Measurements from ENCODE around the gene HES6. TPM values are rescaled to one million over a fixed set of nuclear protein-coding genes. Genes with fewer than 3 reads are reported as not detected.

Gene HES6
- total RNA-seq, 2 experiments from 2014 or later, result 13.1 to 13.8 TPM

- H3K9me3 ChIP-seq (ENCODE audit: low read length), result no peaks in the 10 kb centered on the region
- POLR2A ChIA-PET, result no interaction called here
- no peak overlapping the region for H3K27ac ChIP-seq (ENCODE audit: low read depth, low read length, poor library complexity, severe bottlenecking)
- H3K4me1 ChIP-seq (ENCODE audit: insufficient read depth, low read length, poor library complexity, severe bottlenecking), result no peaks in the 10 kb centered on the region
- intact Hi-C loops (cut with micrococcal nuclease; ENCODE audit: unreplicated experiment), result no loop called here
- H3K79me2 ChIP-seq (ENCODE audit: insufficient read depth, low read depth, low read length), result no peaks in the 10 kb centered on the region
- BruUV-seq (replicated peaks), result no TSS peak
- DNase-seq (ENCODE audit: low spot score), result no peak
- H4K20me1 ChIP-seq (ENCODE audit: insufficient read depth, low read length), result no peaks in the 10 kb centered on the region
- no peak overlapping the region for H3K4me3 ChIP-seq (ENCODE audit: low read depth, low read length, poor library complexity, severe bottlenecking)
- H3K9me2 ChIP-seq (ENCODE audit: insufficient read depth, low read length), result no peaks in the 10 kb centered on the region
- CTCF ChIA-PET (ENCODE audit: unreplicated experiment), result no interaction called here
- TF ChIP-seq EZH2phosphoT487 (IDR thresholded peaks at IDR 0.05; ENCODE audit: borderline replicate concordance, low read depth, low read length), result no peak
- TF ChIP-seq, protein P1, sequence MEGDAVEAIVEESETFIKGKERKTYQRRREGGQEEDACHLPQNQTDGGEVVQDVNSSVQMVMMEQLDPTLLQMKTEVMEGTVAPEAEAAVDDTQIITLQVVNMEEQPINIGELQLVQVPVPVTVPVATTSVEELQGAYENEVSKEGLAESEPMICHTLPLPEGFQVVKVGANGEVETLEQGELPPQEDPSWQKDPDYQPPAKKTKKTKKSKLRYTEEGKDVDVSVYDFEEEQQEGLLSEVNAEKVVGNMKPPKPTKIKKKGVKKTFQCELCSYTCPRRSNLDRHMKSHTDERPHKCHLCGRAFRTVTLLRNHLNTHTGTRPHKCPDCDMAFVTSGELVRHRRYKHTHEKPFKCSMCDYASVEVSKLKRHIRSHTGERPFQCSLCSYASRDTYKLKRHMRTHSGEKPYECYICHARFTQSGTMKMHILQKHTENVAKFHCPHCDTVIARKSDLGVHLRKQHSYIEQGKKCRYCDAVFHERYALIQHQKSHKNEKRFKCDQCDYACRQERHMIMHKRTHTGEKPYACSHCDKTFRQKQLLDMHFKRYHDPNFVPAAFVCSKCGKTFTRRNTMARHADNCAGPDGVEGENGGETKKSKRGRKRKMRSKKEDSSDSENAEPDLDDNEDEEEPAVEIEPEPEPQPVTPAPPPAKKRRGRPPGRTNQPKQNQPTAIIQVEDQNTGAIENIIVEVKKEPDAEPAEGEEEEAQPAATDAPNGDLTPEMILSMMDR (conservative IDR thresholded peaks at IDR 0.05; ENCODE audit: low read length), result no peak
- peaks cover 67% of the 10 kb centered on the region for H3K36me3 ChIP-seq (ENCODE audit: insufficient read depth, low read length)
- H3K4me2 ChIP-seq (ENCODE audit: low read length), result no peak overlapping the region
- H2AFZ ChIP-seq (ENCODE audit: low read length), result no peak overlapping the region
Observed at GRCh38 chr2:238267884-238268680, 28.2 kb upstream of the HES6 start.

GRCh38 chr2:238267341-238267710 is 27.5 kb upstream of the HES6 start:
- BruUV-seq (replicated peaks), result no TSS peak
- POLR2A ChIA-PET, result no interaction called here
- no peak overlapping the region for H3K4me2 ChIP-seq (ENCODE audit: low read length)
- CTCF ChIA-PET (ENCODE audit: unreplicated experiment), result no interaction called here
- no peaks in the 10 kb centered on the region for H3K9me2 ChIP-seq (ENCODE audit: insufficient read depth, low read length)
- H4K20me1 ChIP-seq (ENCODE audit: insufficient read depth, low read length), result no peaks in the 10 kb centered on the region
- no peaks in the 10 kb centered on the region for H3K79me2 ChIP-seq (ENCODE audit: insufficient read depth, low read depth, low read length)
- no peaks in the 10 kb centered on the region for H3K4me1 ChIP-seq (ENCODE audit: insufficient read depth, low read length, poor library complexity, severe bottlenecking)
- no peak overlapping the region for H3K27ac ChIP-seq (ENCODE audit: low read depth, low read length, poor library complexity, severe bottlenecking)
- peaks cover 65% of the 10 kb centered on the region for H3K36me3 ChIP-seq (ENCODE audit: insufficient read depth, low read length)
- no peak overlapping the region for H2AFZ ChIP-seq (ENCODE audit: low read length)
- DNase-seq (ENCODE audit: low spot score), result no peak
- TF ChIP-seq EZH2phosphoT487 (IDR thresholded peaks at IDR 0.05; ENCODE audit: borderline replicate concordance, low read depth, low read length), result no peak
- TF ChIP-seq, protein P1 (conservative IDR thresholded peaks at IDR 0.05; ENCODE audit: low read length), result no peak
- no peaks in the 10 kb centered on the region for H3K9me3 ChIP-seq (ENCODE audit: low read length)
- H3K4me3 ChIP-seq (ENCODE audit: low read depth, low read length, poor library complexity, severe bottlenecking), result no peak overlapping the region
- intact Hi-C loops (cut with micrococcal nuclease; ENCODE audit: unreplicated experiment), result no loop called here

- H3K36me3 ChIP-seq (ENCODE audit: insufficient read depth, low read length), result peaks cover 50% of the 10 kb centered on the region
- no peak overlapping the region for H3K4me2 ChIP-seq (ENCODE audit: low read length)
- no TSS peak for BruUV-seq (replicated peaks)
- H3K27ac ChIP-seq (ENCODE audit: low read depth, low read length, poor library complexity, severe bottlenecking), result no peak overlapping the region
- CTCF ChIA-PET (ENCODE audit: unreplicated experiment), result no interaction called here
- no peaks in the 10 kb centered on the region for H4K20me1 ChIP-seq (ENCODE audit: insufficient read depth, low read length)
- TF ChIP-seq, protein P1 (conservative IDR thresholded peaks at IDR 0.05; ENCODE audit: low read length), result no peak
- TF ChIP-seq EZH2phosphoT487 (IDR thresholded peaks at IDR 0.05; ENCODE audit: borderline replicate concordance, low read depth, low read length), result no peak
- no peak overlapping the region for H3K4me3 ChIP-seq (ENCODE audit: low read depth, low read length, poor library complexity, severe bottlenecking)
- no peak overlapping the region for H2AFZ ChIP-seq (ENCODE audit: low read length)
- intact Hi-C loops (cut with micrococcal nuclease; ENCODE audit: unreplicated experiment), result no loop called here
- no peaks in the 10 kb centered on the region for H3K9me2 ChIP-seq (ENCODE audit: insufficient read depth, low read length)
- no peak for DNase-seq (ENCODE audit: low spot score)
- no peaks in the 10 kb centered on the region for H3K4me1 ChIP-seq (ENCODE audit: insufficient read depth, low read length, poor library complexity, severe bottlenecking)
- POLR2A ChIA-PET, result interaction anchor here (0.7 kb wide), 1 partner anchor 442 kb away, joined by 3 read pairs; no protein-coding TSS in a partner anchor
- no peaks in the 10 kb centered on the region for H3K79me2 ChIP-seq (ENCODE audit: insufficient read depth, low read depth, low read length)
- H3K9me3 ChIP-seq (ENCODE audit: low read length), result no peaks in the 10 kb centered on the region
Observed at GRCh38 chr2:238265605-238266004, 25.8 kb upstream of the HES6 start.
